LNCaP clone FGC (cell line): ENCODE results near the gene TMEM86B.

Experiments
- DNase-seq: peaks from one replicate; pipeline ENCODE4 v3.0.0-alpha.2; 2011; ENCODE audit warnings: low read depth
- H3K4me3 ChIP-seq: 2 replicates; pipeline ENCODE4 v1.5.1; 2011; ENCODE audit warnings: mild to moderate bottlenecking, low read depth, low read length, control low read depth
- TF ChIP-seq, protein P1 (sequence below): IDR thresholded peaks from 2 replicates; pipeline ENCODE4 v1.5.1; 2012; ENCODE audit warnings: mild to moderate bottlenecking; ENCODE audit not compliant: control insufficient read depth, insufficient read depth; ENCODE audit errors: extremely low read depth

Gene TMEM86B

DNA sequence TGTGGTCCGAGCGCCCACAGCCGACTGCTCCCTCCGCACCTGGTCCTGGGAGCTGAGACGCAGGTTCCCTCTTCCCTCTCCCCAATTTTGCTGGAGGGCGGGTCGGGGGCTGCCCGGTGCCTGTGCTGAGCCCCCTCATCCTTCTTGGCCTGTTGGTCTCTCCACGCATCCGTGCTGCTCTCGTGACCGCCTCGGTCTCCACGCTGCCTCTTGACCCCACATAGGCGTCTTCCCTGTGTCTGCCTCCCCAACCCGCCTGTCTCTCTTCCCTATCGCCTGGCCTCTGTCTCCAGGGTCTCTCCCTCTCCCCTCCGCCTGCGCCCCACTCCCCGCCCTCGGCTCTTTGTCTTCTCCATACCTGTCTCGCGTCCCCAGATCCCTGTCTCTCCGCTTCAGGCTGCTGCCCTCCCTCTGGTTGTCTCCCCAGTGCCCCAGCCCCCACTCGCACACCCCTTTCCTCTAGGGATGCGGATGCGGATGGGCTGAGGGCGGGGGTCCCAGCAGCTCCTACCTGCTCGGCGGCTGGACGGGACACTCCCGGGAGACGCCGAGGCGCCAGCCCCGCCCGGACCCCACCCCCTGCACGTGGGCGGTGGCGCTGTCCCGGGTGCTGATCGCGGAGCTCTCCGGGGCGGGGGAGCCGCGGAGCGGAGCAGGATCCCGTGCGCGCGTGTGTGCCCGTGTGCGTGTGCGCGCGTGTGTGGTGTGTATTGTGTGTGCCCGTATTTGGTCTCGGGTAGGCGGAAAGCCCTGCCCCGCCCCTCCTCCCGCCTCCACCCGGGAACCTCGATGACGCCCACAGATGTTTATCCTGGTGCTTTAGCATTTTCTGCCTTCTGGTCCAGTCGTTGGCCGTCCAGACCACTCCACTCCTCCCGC, 48.7 kb downstream of the TMEM86B start, which contains the start of gene SYT5:
Gene SYT5, minus strand, starts transcription at position 684 of the 879 bp plus-strand sequence. CDS start 1,248 bp downstream, outside the sequence.
- no peak for DNase-seq
- no peak within 1 kb of the TSS for H3K4me3 ChIP-seq
- TF ChIP-seq, protein P1, sequence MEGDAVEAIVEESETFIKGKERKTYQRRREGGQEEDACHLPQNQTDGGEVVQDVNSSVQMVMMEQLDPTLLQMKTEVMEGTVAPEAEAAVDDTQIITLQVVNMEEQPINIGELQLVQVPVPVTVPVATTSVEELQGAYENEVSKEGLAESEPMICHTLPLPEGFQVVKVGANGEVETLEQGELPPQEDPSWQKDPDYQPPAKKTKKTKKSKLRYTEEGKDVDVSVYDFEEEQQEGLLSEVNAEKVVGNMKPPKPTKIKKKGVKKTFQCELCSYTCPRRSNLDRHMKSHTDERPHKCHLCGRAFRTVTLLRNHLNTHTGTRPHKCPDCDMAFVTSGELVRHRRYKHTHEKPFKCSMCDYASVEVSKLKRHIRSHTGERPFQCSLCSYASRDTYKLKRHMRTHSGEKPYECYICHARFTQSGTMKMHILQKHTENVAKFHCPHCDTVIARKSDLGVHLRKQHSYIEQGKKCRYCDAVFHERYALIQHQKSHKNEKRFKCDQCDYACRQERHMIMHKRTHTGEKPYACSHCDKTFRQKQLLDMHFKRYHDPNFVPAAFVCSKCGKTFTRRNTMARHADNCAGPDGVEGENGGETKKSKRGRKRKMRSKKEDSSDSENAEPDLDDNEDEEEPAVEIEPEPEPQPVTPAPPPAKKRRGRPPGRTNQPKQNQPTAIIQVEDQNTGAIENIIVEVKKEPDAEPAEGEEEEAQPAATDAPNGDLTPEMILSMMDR, result no peak

DNA sequence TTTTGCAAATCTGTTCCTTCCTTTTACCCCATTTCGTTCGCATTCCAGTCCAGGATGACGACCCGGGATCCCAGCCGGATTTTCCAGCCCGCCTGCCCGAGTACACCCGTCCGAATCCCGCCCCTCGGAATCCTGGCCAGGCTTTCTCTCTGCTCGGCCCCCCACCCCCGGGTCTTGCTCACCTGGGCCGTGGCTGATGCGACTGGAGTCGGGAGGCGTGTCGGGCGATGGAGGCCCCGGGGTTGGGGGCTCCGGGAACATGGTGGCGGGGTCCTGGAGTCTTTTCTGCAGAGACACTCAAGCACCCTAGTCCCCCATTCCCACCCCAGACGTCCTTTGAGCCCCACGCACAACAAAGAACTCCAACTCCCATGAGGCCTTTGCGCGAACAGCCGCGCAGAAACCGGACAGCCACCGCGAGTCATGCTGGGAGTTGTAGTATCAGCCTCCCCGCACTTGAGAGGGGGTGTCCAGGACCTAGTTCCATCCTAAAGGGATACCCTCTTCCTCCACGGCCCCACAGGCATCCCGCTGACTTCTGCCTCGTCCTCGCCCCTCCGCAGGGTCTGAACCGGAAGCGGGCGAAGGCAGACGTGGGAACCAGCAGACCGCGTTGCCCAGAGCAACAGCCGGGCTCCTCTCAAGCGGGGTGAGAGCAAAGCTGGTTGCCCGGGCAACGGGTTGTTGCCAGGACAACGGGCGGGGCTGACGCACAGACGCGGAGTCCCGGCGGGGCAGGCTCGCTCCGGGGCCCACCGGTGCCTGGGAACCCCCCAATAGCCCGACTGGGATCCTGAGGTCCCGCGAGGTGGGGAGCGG, 49.6 kb downstream of the TMEM86B start:
- TF ChIP-seq, protein P1, result no peak
- DNase-seq, result no peak
- no peak overlapping the region for H3K4me3 ChIP-seq
